OCI-LY1 (cell line): Measurements from ENCODE around the gene CFAP46.
"Not testable (repeated sequence)": the region's sequence is repeated elsewhere in the genome, so short reads cannot be mapped to it uniquely, and the experiment has no call there.

Experiments used
- H2AFZ ChIP-seq: fragments of 200-600 bp; sonication (generic), shearing (Covaris generic); 2 replicates; pipeline ENCODE4 v1.6.0; 2014; ENCODE audit warnings: antibody characterized with exemption, mild to moderate bottlenecking, low read length
- H3F3A ChIP-seq: fragments of 200-600 bp; sonication (generic), shearing (Covaris generic); 2 replicates; pipeline ENCODE4 v1.6.0; 2014; ENCODE audit warnings: mild to moderate bottlenecking, antibody characterized with exemption, low read length, moderate library complexity; ENCODE audit not compliant: insufficient read depth
- H3K27ac ChIP-seq: fragments of 200-600 bp; sonication (generic); 2 replicates; pipeline ENCODE4 v1.5.1; 2014; ENCODE audit warnings: low read length, mixed run types, mild to moderate bottlenecking, low read depth; ENCODE audit not compliant: poor library complexity, severe bottlenecking
- H3K27me3 ChIP-seq: fragments of 200-600 bp; sonication (generic); 2 replicates; pipeline ENCODE4 v1.6.0; 2014; ENCODE audit warnings: antibody characterized with exemption, mild to moderate bottlenecking, low read length, moderate library complexity; ENCODE audit not compliant: insufficient read depth
- H3K36me3 ChIP-seq: fragments of 200-600 bp; sonication (generic); 2 replicates; pipeline ENCODE4 v1.6.1; 2014; ENCODE audit warnings: mild to moderate bottlenecking, antibody characterized with exemption, low read length, moderate library complexity, mixed read lengths; ENCODE audit not compliant: insufficient read depth
- H3K4me1 ChIP-seq: fragments of 200-600 bp; sonication (generic); 2 replicates; pipeline ENCODE4 v1.5.1; 2014; ENCODE audit warnings: mild to moderate bottlenecking, low read length, moderate library complexity; ENCODE audit not compliant: insufficient read depth, severe bottlenecking
- H3K4me2 ChIP-seq: fragments of 200-600 bp; sonication (generic), shearing (Covaris generic); 2 replicates; pipeline ENCODE4 v1.6.1; 2014; ENCODE audit warnings: low read length
- H3K4me3 ChIP-seq: fragments of 200-600 bp; sonication (generic); 2 replicates; pipeline ENCODE4 v1.5.1; 2014; ENCODE audit warnings: low read length, low read depth, mild to moderate bottlenecking, mixed read lengths; ENCODE audit not compliant: poor library complexity, severe bottlenecking
- H3K79me2 ChIP-seq: fragments of 200-600 bp; shearing (Covaris generic); 2 replicates; pipeline ENCODE4 v1.6.1; 2016; ENCODE audit warnings: mixed run types, low read length, mixed read lengths; ENCODE audit not compliant: insufficient read depth
- H3K9ac ChIP-seq: fragments of 200-600 bp; sonication (generic), shearing (Covaris generic); 2 replicates; pipeline ENCODE4 v1.6.1; 2014; ENCODE audit warnings: mild to moderate bottlenecking, low read length, mixed read lengths
- H3K9me2 ChIP-seq: fragments of 200-600 bp; sonication (generic), shearing (Covaris generic); 2 replicates; pipeline ENCODE4 v1.6.1; 2014; ENCODE audit warnings: low read depth, mild to moderate bottlenecking, low read length, mixed read lengths
- H3K9me3 ChIP-seq: fragments of 200-600 bp; shearing (Covaris generic); 2 replicates; pipeline ENCODE4 v1.6.1; 2014; ENCODE audit warnings: low read length, mixed read lengths
- H4K20me1 ChIP-seq: fragments of 200-600 bp; sonication (generic), shearing (Covaris generic); 2 replicates; pipeline ENCODE4 v1.6.0; 2016; ENCODE audit warnings: mild to moderate bottlenecking, low read length; ENCODE audit not compliant: insufficient read depth
- EZH2 ChIP-seq: fragments of 200-600 bp; sonication (generic), shearing (Covaris generic); IDR thresholded peaks from 2 replicates; pipeline ENCODE4 v1.8.0; 2017; ENCODE audit warnings: borderline replicate concordance, mixed run types, mild to moderate bottlenecking, antibody characterized with exemption, low read length, moderate library complexity, mixed read lengths
- TF ChIP-seq, protein P1 (sequence below): fragments of 200-600 bp; sonication (generic), shearing (Covaris generic); IDR thresholded peaks from 2 replicates; pipeline ENCODE4 v1.5.1; 2017; ENCODE audit warnings: mild to moderate bottlenecking, antibody characterized with exemption, low read length, moderate library complexity, mixed read lengths

CFAP46 gene

DNA sequence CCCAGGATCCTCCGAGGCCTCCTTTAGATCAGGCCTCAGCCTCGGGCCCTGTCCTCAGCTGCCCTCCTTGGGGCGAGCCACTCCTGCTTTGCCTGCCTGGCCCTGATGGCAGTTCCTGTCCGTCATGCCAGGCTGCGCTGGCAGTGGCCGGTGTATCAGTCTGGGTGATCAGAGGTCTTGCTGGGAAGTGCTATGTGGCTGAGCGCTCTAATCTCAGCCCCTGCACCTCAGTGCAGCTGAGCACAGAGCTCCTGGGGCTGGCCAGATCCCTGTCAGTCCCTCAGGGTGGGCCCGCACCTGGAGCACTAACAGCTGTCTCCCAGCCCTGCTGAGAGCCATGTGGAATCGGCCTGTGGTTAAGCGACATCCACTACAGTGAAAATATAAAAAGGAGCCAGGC lies 14.8 kb upstream of the CFAP46 start:
- Histone ChIP-seq H3K9me3 (no peaks in the 10 kb centered on the region), H3K27me3 (no peaks in the 10 kb centered on the region), H3K9ac (no peak overlapping the region), H3K79me2 (no peaks in the 10 kb centered on the region), H2AFZ (no peak overlapping the region), H3K4me3 (no peak overlapping the region), H3F3A (no peaks in the 10 kb centered on the region), H3K27ac (no peak overlapping the region), H3K4me2 (no peak overlapping the region), H3K9me2 (no peaks in the 10 kb centered on the region), H3K4me1 (no peaks in the 10 kb centered on the region), H4K20me1 (no peaks in the 10 kb centered on the region), H3K36me3 (no peaks in the 10 kb centered on the region)
- TF ChIP-seq EZH2 = no peak
- TF ChIP-seq, protein P1, sequence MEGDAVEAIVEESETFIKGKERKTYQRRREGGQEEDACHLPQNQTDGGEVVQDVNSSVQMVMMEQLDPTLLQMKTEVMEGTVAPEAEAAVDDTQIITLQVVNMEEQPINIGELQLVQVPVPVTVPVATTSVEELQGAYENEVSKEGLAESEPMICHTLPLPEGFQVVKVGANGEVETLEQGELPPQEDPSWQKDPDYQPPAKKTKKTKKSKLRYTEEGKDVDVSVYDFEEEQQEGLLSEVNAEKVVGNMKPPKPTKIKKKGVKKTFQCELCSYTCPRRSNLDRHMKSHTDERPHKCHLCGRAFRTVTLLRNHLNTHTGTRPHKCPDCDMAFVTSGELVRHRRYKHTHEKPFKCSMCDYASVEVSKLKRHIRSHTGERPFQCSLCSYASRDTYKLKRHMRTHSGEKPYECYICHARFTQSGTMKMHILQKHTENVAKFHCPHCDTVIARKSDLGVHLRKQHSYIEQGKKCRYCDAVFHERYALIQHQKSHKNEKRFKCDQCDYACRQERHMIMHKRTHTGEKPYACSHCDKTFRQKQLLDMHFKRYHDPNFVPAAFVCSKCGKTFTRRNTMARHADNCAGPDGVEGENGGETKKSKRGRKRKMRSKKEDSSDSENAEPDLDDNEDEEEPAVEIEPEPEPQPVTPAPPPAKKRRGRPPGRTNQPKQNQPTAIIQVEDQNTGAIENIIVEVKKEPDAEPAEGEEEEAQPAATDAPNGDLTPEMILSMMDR = no peak

DNA sequence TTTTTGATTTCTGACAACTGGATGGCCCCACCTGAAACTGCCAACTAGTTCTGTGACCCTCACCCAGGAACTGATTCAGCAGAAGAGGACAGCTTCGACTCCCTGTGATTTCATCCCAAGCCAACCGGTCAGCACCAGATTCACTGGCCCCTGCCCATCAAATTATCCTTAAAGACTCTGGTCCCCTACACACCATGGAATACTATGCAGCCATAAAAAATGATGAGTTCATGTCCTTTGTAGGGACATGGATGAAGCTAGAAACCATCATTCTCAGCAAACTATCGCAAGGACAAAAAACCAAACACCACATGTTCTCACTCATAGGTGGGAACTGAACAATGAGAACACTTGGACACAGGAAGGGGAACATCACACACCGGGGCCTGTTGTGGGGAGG lies 13.9 kb upstream of the CFAP46 start:
- not testable (repeated sequence) for H3K27me3 ChIP-seq, H3K9ac ChIP-seq, H2AFZ ChIP-seq, H3K9me2 ChIP-seq, H3K36me3 ChIP-seq, H3K4me3 ChIP-seq, H3F3A ChIP-seq, H3K4me1 ChIP-seq, H3K4me2 ChIP-seq, H4K20me1 ChIP-seq, H3K79me2 ChIP-seq, H3K27ac ChIP-seq, H3K9me3 ChIP-seq

GRCh38 chr10:132955479-132955878 lies 13.1 kb upstream of the CFAP46 start:
- Histone ChIP-seq H4K20me1 (no peaks in the 10 kb centered on the region), H3K4me3 (no peak overlapping the region), H3K9ac (no peak overlapping the region), H3K9me2 (no peaks in the 10 kb centered on the region), H3K4me2 (no peak overlapping the region), H3K27ac (no peak overlapping the region), H3K4me1 (no peaks in the 10 kb centered on the region), H3K9me3 (no peaks in the 10 kb centered on the region), H3K27me3 (no peaks in the 10 kb centered on the region), H3F3A (no peaks in the 10 kb centered on the region), H2AFZ (no peak overlapping the region), H3K79me2 (no peaks in the 10 kb centered on the region), H3K36me3 (no peaks in the 10 kb centered on the region)
- TF ChIP-seq, protein P1 = no peak
- TF ChIP-seq EZH2 = no peak

DNA sequence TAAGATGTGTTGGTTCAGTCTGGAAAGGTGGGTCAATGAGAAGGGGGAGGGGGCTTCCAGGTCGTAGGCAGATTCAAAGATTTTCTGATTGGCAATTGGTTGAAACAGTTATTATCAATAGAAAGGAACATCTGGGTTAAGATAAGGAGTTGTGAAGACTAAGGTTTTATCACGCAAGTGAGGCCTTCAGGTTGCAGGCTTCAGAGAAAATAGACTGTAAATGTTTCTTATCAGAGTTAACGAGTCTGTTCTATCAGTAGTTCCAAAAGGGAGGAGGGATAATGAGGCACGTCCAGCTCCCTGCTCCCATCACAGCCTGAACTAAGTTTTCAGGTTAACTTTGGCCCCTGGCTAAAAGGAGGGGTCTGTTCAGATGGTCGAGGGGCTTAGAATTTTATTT lies 11.1 kb upstream of the CFAP46 start:
- H3K27ac ChIP-seq = no peak overlapping the region
- H3K9me2 ChIP-seq = no peaks in the 10 kb centered on the region
- no peak overlapping the region for H3K9ac ChIP-seq
- TF ChIP-seq EZH2 = no peak
- TF ChIP-seq, protein P1 = no peak
- H3K79me2 ChIP-seq = no peaks in the 10 kb centered on the region
- H3K9me3 ChIP-seq = no peaks in the 10 kb centered on the region
- H3K27me3 ChIP-seq = no peaks in the 10 kb centered on the region
- no peaks in the 10 kb centered on the region for H3K36me3 ChIP-seq
- no peaks in the 10 kb centered on the region for H3F3A ChIP-seq
- no peak overlapping the region for H3K4me2 ChIP-seq
- H4K20me1 ChIP-seq = no peaks in the 10 kb centered on the region
- H2AFZ ChIP-seq = no peak overlapping the region
- no peaks in the 10 kb centered on the region for H3K4me1 ChIP-seq
- H3K4me3 ChIP-seq = no peak overlapping the region
